ENCODE results near the gene ITGA2. TPM values are rescaled to one million over a fixed set of nuclear protein-coding genes. Genes with fewer than 3 reads are reported as not detected.
A peak's percentile ranks its signal among the peaks of the same experiment; 100 is the strongest.

The ITGA2 gene
- total RNA-seq, 1 experiment from 2014 or later: 36.7 TPM

DNA sequence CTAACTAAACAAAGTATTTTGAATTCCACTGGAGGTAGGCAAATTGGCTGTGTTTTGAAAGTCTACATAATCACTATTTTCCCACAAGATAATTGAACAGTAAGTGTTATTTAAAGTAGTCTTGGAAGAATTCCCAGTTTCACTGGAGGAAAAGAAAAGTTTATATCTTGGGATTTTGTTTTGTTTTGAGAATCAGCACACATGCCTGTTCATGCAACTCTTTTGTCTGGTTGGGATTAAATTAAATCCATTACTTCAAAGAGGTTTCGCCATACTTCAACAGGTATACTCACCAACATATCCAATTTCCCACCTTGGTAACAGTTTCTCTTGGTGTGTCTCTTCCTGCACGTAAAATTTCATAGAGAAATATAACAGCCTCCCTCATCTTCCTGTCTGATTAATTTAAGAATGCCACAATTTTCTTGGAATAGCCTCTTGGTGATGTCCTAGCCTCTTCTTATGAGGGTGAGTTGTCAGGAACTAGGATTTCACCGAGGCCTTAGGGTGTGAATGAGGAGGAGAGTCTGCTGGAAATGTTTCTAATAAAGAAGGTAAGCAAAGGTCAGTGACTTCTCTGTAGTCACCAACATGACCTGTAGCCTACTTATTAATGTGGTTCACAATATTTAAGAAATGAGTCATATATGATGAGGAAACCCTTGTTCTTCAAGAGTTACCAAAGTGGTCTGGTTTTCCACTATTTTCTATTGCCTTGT, 48.1 kb downstream of the ITGA2 start:
- DNase-seq: peak; percentile 90
- Histone ChIP-seq H3K79me2 (ENCODE audit: low read length) (peaks cover 63% of the 10 kb centered on the region), H3K4me3 (ENCODE audit: low read length) (peak overlapping the region; percentile 42), H3K27me3 (ENCODE audit: low read length) (no peaks in the 10 kb centered on the region), H4K20me1 (ENCODE audit: low read length) (no peaks in the 10 kb centered on the region), H3K27ac (ENCODE audit: low read length) (peak overlapping the region; percentile 97), H3F3A (ENCODE audit: low read length, unreplicated experiment) (peaks cover 5% of the 10 kb centered on the region), H3K9ac (ENCODE audit: low read length) (peak overlapping the region; percentile 67), H3K36me3 (ENCODE audit: low read depth, low read length) (peaks cover 15% of the 10 kb centered on the region), H3K9me2 (replicated peaks; ENCODE audit: low read length) (no peaks in the 10 kb centered on the region), H2AFZ (ENCODE audit: low read length) (no peak overlapping the region), H3K4me1 (ENCODE audit: insufficient read depth, low read length) (peaks cover 53% of the 10 kb centered on the region), H3K4me2 (ENCODE audit: low read length) (peak overlapping the region; percentile 75), H3K9me3 (ENCODE audit: low read length) (no peaks in the 10 kb centered on the region)
- ATAC-seq: peak; percentile 91
- TF ChIP-seq EZH2 (IDR thresholded peaks at IDR 0.05; ENCODE audit: low read length, unreplicated experiment) (no peak), EZH2phosphoT487 (IDR thresholded peaks at IDR 0.05; ENCODE audit: borderline replicate concordance, low read length) (no peak)
- TF ChIP-seq, protein P1, sequence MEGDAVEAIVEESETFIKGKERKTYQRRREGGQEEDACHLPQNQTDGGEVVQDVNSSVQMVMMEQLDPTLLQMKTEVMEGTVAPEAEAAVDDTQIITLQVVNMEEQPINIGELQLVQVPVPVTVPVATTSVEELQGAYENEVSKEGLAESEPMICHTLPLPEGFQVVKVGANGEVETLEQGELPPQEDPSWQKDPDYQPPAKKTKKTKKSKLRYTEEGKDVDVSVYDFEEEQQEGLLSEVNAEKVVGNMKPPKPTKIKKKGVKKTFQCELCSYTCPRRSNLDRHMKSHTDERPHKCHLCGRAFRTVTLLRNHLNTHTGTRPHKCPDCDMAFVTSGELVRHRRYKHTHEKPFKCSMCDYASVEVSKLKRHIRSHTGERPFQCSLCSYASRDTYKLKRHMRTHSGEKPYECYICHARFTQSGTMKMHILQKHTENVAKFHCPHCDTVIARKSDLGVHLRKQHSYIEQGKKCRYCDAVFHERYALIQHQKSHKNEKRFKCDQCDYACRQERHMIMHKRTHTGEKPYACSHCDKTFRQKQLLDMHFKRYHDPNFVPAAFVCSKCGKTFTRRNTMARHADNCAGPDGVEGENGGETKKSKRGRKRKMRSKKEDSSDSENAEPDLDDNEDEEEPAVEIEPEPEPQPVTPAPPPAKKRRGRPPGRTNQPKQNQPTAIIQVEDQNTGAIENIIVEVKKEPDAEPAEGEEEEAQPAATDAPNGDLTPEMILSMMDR (conservative IDR thresholded peaks at IDR 0.05; ENCODE audit: low read depth, low read length): no peak
- intact Hi-C loops (cut with micrococcal nuclease): loop anchor here (2.0 to 5.0 kb wide), 2 partner anchors 48 to 90 kb away; partner anchors contain the start of gene ITGA2
- ChIA-PET POLR2A (ENCODE audit: unreplicated experiment) (no interaction called here), CTCF (interaction anchor here (0.7 kb wide), 1 partner anchor 54 kb away, joined by 13 read pairs; no protein-coding TSS in a partner anchor)
- BruUV-seq (replicated peaks): TSS peak; percentile 95

DNA sequence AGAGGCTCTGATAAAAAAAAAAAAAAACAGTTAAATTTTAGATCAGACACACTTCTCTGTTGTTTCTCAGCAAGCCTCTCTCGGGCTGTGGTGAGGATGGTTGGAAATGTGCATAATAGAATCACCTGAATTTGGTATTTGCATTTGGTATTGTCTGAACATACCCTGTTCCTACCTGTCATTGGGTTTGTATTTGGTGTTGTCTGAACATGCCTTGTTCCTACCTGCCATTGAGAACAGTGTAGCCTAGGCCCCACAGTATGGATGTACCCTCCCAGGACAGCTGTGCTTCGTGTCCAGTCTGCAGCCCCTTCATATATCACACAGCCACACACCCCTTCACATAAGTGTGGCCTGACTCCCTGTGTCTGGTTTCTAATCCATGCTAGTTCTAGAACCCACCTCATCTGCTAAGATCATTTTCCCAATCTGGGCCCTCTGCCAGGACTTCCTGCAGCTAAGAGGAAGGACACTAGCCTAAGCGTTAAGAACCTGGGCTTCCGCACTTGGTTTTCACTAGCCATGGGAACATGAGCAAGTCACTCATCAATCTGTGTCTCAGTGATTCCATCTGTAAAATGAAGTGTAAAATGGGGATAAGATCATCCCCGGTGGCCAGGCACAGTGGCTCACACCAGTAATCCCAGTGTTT, 49.2 kb downstream of the ITGA2 start:
- ChIA-PET CTCF (interaction anchor here (0.7 kb wide), 1 partner anchor 53 kb away, joined by 13 read pairs; no protein-coding TSS in a partner anchor), POLR2A (ENCODE audit: unreplicated experiment) (interaction anchor here (0.6 kb wide), 1 partner anchor 423 kb away, joined by 4 read pairs; no protein-coding TSS in a partner anchor)
- Histone ChIP-seq H3K9me3 (ENCODE audit: low read length) (no peaks in the 10 kb centered on the region), H3K79me2 (ENCODE audit: low read length) (peaks cover 60% of the 10 kb centered on the region), H3K9me2 (replicated peaks; ENCODE audit: low read length) (no peaks in the 10 kb centered on the region), H3K27ac (ENCODE audit: low read length) (peak overlapping the region; percentile 97), H3F3A (ENCODE audit: low read length, unreplicated experiment) (peaks cover 5% of the 10 kb centered on the region), H3K36me3 (ENCODE audit: low read depth, low read length) (peaks cover 21% of the 10 kb centered on the region), H3K27me3 (ENCODE audit: low read length) (no peaks in the 10 kb centered on the region), H3K4me3 (ENCODE audit: low read length) (no peak overlapping the region; the same call in 1 of the 2 replicates), H3K9ac (ENCODE audit: low read length) (peak overlapping the region; percentile 44; the same call in 1 of the 2 replicates), H3K4me1 (ENCODE audit: insufficient read depth, low read length) (peaks cover 48% of the 10 kb centered on the region), H3K4me2 (ENCODE audit: low read length) (peak overlapping the region; percentile 75), H4K20me1 (ENCODE audit: low read length) (no peaks in the 10 kb centered on the region), H2AFZ (ENCODE audit: low read length) (no peak overlapping the region)
- no TSS peak for BruUV-seq (replicated peaks)
- intact Hi-C loops (cut with micrococcal nuclease): loop anchor here (5.0 kb wide), 1 partner anchor 91 kb away; no protein-coding TSS in a partner anchor
- DNase-seq (peak; percentile 29), ATAC-seq (no peak)
- TF ChIP-seq, protein P1 (conservative IDR thresholded peaks at IDR 0.05; ENCODE audit: low read depth, low read length): no peak
- TF ChIP-seq EZH2 (IDR thresholded peaks at IDR 0.05; ENCODE audit: low read length, unreplicated experiment): no peak
- TF ChIP-seq EZH2phosphoT487 (IDR thresholded peaks at IDR 0.05; ENCODE audit: borderline replicate concordance, low read length): no peak
